GM11168 (cell line): ENCODE data around the gene ZBTB26.

Experiments
- in situ Hi-C: fragments of 300-500 bp; cut with MboI; formaldehyde crosslinking; loops from one replicate; pipeline ENCODE4 v1.12.0; 2022; ENCODE audit warnings: low sequenced_read_pairs; ENCODE audit not compliant: unreplicated experiment

The ZBTB26 gene

GRCh38 chr9:122931226-122932121 is at the start of gene ZBTB26:
ZBTB26 (minus strand) TSS chr9:122931512; CDS start chr9:122919934, 11,578 bp downstream.
- in situ Hi-C loops, result no loop called here

- in situ Hi-C loops, result no loop called here
Measured at GRCh38 chr9:122978601-122979000, 47.3 kb upstream of the ZBTB26 start.

GRCh38 chr9:122975196-122975595 is 43.9 kb upstream of the ZBTB26 start:
- in situ Hi-C loops, result no loop called here

GRCh38 chr9:122961139-122961538 is 29.8 kb upstream of the ZBTB26 start:
- in situ Hi-C loops, result no loop called here

- in situ Hi-C loops, result no loop called here
Measured at GRCh38 chr9:122955961-122956360, 24.6 kb upstream of the ZBTB26 start.

GRCh38 chr9:122954253-122954691 is 23.0 kb upstream of the ZBTB26 start:
- in situ Hi-C loops, result no loop called here

- in situ Hi-C loops, result no loop called here
Measured at GRCh38 chr9:122951056-122951455, 19.7 kb upstream of the ZBTB26 start.

GRCh38 chr9:122950263-122950662 is 19.0 kb upstream of the ZBTB26 start:
- in situ Hi-C loops, result no loop called here

GRCh38 chr9:122949696-122950095 is 18.4 kb upstream of the ZBTB26 start:
- in situ Hi-C loops, result no loop called here

- in situ Hi-C loops, result no loop called here
Measured at GRCh38 chr9:122948313-122948712, 17.0 kb upstream of the ZBTB26 start.

- in situ Hi-C loops, result no loop called here
Measured at GRCh38 chr9:122946461-122947005, 15.2 kb upstream of the ZBTB26 start.

GRCh38 chr9:122944960-122945888 is 13.9 kb upstream of the ZBTB26 start:
- in situ Hi-C loops, result no loop called here

- in situ Hi-C loops, result no loop called here
Measured at GRCh38 chr9:122941582-122942234, 10.4 kb upstream of the ZBTB26 start.

GRCh38 chr9:122940749-122941581 is 9.7 kb upstream of the ZBTB26 start, which contains the start of gene RABGAP1:
RABGAP1 (plus strand) TSS chr9:122941020; CDS start chr9:122957060, 16,040 bp downstream.
- in situ Hi-C loops, result no loop called here

GRCh38 chr9:122940454-122940748 is 9.1 kb upstream of the ZBTB26 start:
- in situ Hi-C loops, result no loop called here

- in situ Hi-C loops, result no loop called here
Measured at GRCh38 chr9:122939601-122940000, 8.3 kb upstream of the ZBTB26 start.

GRCh38 chr9:122936883-122937282 is 5.6 kb upstream of the ZBTB26 start:
- in situ Hi-C loops, result no loop called here

- in situ Hi-C loops, result no loop called here
Measured at GRCh38 chr9:122936464-122936863, 5.2 kb upstream of the ZBTB26 start.

- in situ Hi-C loops, result no loop called here
Measured at GRCh38 chr9:122930541-122931225, 629 bp downstream of the ZBTB26 start.
